CD4-positive, alpha-beta T cell (primary cell): ENCODE measurements around the gene LTN1. TPM values are rescaled to one million over a fixed set of nuclear protein-coding genes. Genes with fewer than 3 reads are reported as not detected.

ENCODE experiments used
- ATAC-seq: fragments of 200-7000 bp; cut with Tn5 transposase; one replicate; pipeline ENCODE4 v1.10.0; 2022; ENCODE audit warnings: mild to moderate bottlenecking; ENCODE audit not compliant: poor library complexity
- CTCF ChIA-PET: fragments of 350-600 bp; sonication (Branson Sonifier 250); formaldehyde crosslinking; loops from one replicate; lab custom pipeline; 2021; ENCODE audit warnings: antibody characterized with exemption, inconsistent platforms; lab: Charles Lee
- POLR2A ChIA-PET: fragments of 350-600 bp; sonication (Branson Sonifier 250); formaldehyde crosslinking; loops from one replicate; lab custom pipeline; 2021; ENCODE audit warnings: antibody characterized with exemption, inconsistent platforms; lab: Charles Lee
- DNase-seq, 14 experiments: peaks; one replicate each; pipeline ENCODE4 v3.0.0-alpha.2; 2013 to 2020; ENCODE audit warnings: mixed read lengths in 2 of 14
- H3K27ac ChIP-seq, 2 donors: one replicate each; pipeline versions ENCODE4 v1.5.1 to v1.7.0; 2013; ENCODE audit warnings: low read length in 2 of 2, low read depth in 1 of 2, mild to moderate bottlenecking in 1 of 2
- H3K27me3 ChIP-seq, 2 experiments: 1 replicate in 1 of 2; 2 replicates in 1 of 2; pipeline versions ENCODE4 v1.6.1 to v1.7.0; 2013; ENCODE audit warnings: low read length in 2 of 2, control low read depth in 1 of 2, mild to moderate bottlenecking in 1 of 2, moderate library complexity in 1 of 2; ENCODE audit not compliant: insufficient read depth in 2 of 2, control insufficient read depth in 1 of 2
- H3K36me3 ChIP-seq: one replicate; pipeline ENCODE4 v1.6.1; 2013; ENCODE audit warnings: low read length, control low read depth; ENCODE audit not compliant: insufficient read depth
- H3K4me1 ChIP-seq: one replicate; pipeline ENCODE4 v1.6.1; 2013; ENCODE audit warnings: low read length, control low read depth; ENCODE audit not compliant: insufficient read depth
- H3K4me3 ChIP-seq: one replicate; pipeline ENCODE4 v1.5.1; 2013; ENCODE audit warnings: mild to moderate bottlenecking, low read length, moderate library complexity
- H3K9me3 ChIP-seq, 2 experiments: 1 replicate in 1 of 2; 2 replicates in 1 of 2; pipeline versions ENCODE4 v1.6.1 to v1.7.0; 2013; ENCODE audit warnings: low read length in 2 of 2, mild to moderate bottlenecking in 2 of 2, control low read depth in 1 of 2, moderate library complexity in 1 of 2; ENCODE audit not compliant: control insufficient read depth in 1 of 2, insufficient read depth in 1 of 2
- H3K27ac Mint-ChIP-seq: one replicate; pipeline ENCODE4 v1.8.0; 2020; ENCODE audit warnings: mixed read lengths
- H3K27me3 Mint-ChIP-seq: one replicate; pipeline ENCODE4 v1.8.0; 2021; ENCODE audit warnings: mixed read lengths
- H3K36me3 Mint-ChIP-seq: one replicate; pipeline ENCODE4 v1.8.0; 2021; ENCODE audit warnings: low read depth, mixed read lengths
- H3K4me1 Mint-ChIP-seq: one replicate; pipeline ENCODE4 v1.8.0; 2021; ENCODE audit warnings: low read depth, mixed read lengths
- H3K4me3 Mint-ChIP-seq: one replicate; pipeline ENCODE4 v1.8.0; 2020; ENCODE audit warnings: mild to moderate bottlenecking, mixed read lengths
- H3K9me3 Mint-ChIP-seq: one replicate; pipeline ENCODE4 v1.8.0; 2020; ENCODE audit warnings: mixed read lengths
- intact Hi-C, 2 experiments: fragments of 100-400 bp; cut with DNase I in 1 of 2; cut with micrococcal nuclease in 1 of 2; formaldehyde crosslinking; loops; one replicate each; pipeline versions ENCODE4 v1.15.1 to v1.9.0; 2023 to 2025; cut with DNase I, micrococcal nuclease
- polyA plus RNA-seq, 2 donors: library from polyadenylated mRNA; unstranded; fragments of 120-200 nt; gene quantifications; one replicate each; pipeline ENCODE4 v1.2.1, GENCODE V29; 2013
- total RNA-seq, 174 experiments: library from RNA in 2 of 174; stranded (reverse) in 2 of 174; gene quantifications; one replicate each; pipeline ENCODE4 v1.2.3 and lab custom pipeline; 2021 to 2026
- TF ChIP-seq, protein P1 (sequence below): fragments of 200-600 bp; IDR thresholded peaks from one replicate; pipeline ENCODE4 v1.8.0; 2022; ENCODE audit warnings: antibody characterized with exemption, mild to moderate bottlenecking

LTN1 gene
- total RNA-seq (10 to 100 TPM; 23.6 to 24.3 TPM), total RNA-seq (lab: John Stamatoyannopoulos, UW) (68.7 to 167 (median 123) reads per million in 172 experiments)
- polyA plus RNA-seq (2013, experiment 1 of 2) = 25.0 TPM
- 27.0 TPM for polyA plus RNA-seq (2013, experiment 2 of 2)

DNA sequence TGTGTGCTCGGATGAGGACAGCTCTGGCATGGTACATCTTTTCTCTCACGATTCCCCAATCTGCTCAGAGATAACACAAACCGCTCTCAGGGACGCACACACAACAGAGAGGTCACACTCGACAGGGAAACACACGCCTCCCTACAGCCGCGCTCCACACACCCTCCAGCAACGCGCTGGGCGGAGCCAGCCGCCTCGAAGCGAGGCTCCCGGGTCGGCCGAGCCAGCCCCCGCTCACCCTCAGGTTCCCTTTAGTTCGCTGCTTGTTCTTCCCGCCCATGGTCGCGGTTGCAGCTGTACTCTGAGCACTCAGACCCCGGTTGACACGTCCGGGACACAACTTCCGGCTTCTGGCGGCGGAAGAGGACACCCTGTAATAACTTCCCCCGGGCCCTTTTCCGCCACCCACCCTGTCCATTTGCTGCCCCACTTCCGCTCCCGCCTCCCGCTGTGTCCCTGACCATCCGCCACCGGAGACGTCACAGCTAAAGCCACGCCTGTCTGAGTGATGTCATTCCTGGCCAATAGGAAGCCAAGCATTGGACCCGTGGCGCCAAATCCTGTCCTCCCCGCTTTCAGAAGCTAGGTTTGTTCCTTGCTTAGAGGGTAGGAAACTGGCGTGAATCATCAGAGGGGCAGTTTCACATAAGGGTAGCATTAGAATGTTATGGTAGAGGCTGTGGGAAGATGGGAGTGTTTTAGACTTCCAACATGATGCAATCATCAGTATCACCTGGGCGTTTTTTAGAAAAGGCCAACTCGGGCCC is at the start of gene LTN1:
LTN1 (minus strand) TSS at position 352 of the 767 bp plus-strand sequence; CDS start at position 280, 72 bp downstream.
- Mint-ChIP-seq H3K27me3 (no peaks in the 10 kb centered on the region), H3K4me3 (peak within 1 kb of the TSS; percentile 97), H3K27ac (peak within 1 kb of the TSS; percentile 91), H3K36me3 (peaks cover 29% of the 10 kb centered on the region), H3K9me3 (no peaks in the 10 kb centered on the region), H3K4me1 (peaks cover 39% of the 10 kb centered on the region)
- intact Hi-C loops = loop anchor here (1.0 to 10.0 kb wide), 10 partner anchors 9 to 306 kb away; partner anchors contain the start of genes BACH1 (in 2 of the 2), CCT8 (in 2 of the 2) and USP16 (in 1 of the 2)
- no peaks in the 10 kb centered on the region for H3K36me3 ChIP-seq
- peak within 1 kb of the TSS; percentile 95 for H3K4me3 ChIP-seq
- ChIA-PET POLR2A (interaction anchor here (1.0 to 3.4 kb wide), 14 partner anchors 10 to 457 kb away, joined by 3 to 164 read pairs (median 6); partner anchors contain the start of genes CCT8, RWDD2B and USP16), CTCF (interaction anchor here (1.1 to 4.5 kb wide), 4 partner anchors 10 to 84 kb away, joined by 3 to 23 read pairs (median 3); partner anchors contain the start of gene USP16)
- no peaks in the 10 kb centered on the region for H3K27me3 ChIP-seq
- H3K4me1 ChIP-seq = peaks cover 22% of the 10 kb centered on the region
- peak; percentile 97 to 100 (median 98) for DNase-seq
- ATAC-seq = peak; percentile 91
- peak within 1 kb of the TSS; percentile 75 to 94 for H3K27ac ChIP-seq
- TF ChIP-seq, protein P1, sequence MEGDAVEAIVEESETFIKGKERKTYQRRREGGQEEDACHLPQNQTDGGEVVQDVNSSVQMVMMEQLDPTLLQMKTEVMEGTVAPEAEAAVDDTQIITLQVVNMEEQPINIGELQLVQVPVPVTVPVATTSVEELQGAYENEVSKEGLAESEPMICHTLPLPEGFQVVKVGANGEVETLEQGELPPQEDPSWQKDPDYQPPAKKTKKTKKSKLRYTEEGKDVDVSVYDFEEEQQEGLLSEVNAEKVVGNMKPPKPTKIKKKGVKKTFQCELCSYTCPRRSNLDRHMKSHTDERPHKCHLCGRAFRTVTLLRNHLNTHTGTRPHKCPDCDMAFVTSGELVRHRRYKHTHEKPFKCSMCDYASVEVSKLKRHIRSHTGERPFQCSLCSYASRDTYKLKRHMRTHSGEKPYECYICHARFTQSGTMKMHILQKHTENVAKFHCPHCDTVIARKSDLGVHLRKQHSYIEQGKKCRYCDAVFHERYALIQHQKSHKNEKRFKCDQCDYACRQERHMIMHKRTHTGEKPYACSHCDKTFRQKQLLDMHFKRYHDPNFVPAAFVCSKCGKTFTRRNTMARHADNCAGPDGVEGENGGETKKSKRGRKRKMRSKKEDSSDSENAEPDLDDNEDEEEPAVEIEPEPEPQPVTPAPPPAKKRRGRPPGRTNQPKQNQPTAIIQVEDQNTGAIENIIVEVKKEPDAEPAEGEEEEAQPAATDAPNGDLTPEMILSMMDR = no peak
- no peaks in the 10 kb centered on the region for H3K9me3 ChIP-seq

- Histone ChIP-seq H3K27ac (no peak overlapping the region), H3K36me3 (peaks cover 94% of the 10 kb centered on the region), H3K4me3 (no peak overlapping the region), H3K27me3 (no peaks in the 10 kb centered on the region), H3K4me1 (no peaks in the 10 kb centered on the region), H3K9me3 (no peaks in the 10 kb centered on the region)
- POLR2A ChIA-PET = no interaction called here
- DNase-seq (no peak), ATAC-seq (no peak)
- Mint-ChIP-seq H3K4me1 (peaks cover 31% of the 10 kb centered on the region), H3K36me3 (peaks cover 92% of the 10 kb centered on the region), H3K9me3 (no peaks in the 10 kb centered on the region), H3K27ac (no peak overlapping the region), H3K4me3 (no peak overlapping the region), H3K27me3 (no peaks in the 10 kb centered on the region)
- TF ChIP-seq, protein P1 = no peak
- intact Hi-C loops = no loop called here
- CTCF ChIA-PET = no interaction called here
Observed at GRCh38 chr21:29034678-29035077, 42.0 kb upstream of the LTN1 start.

- intact Hi-C loops = no loop called here
- ATAC-seq (no peak), DNase-seq (no peak)
- peaks cover 34% of the 10 kb centered on the region for H3K4me1 Mint-ChIP-seq
- peaks cover 89% of the 10 kb centered on the region for H3K36me3 Mint-ChIP-seq
- Histone ChIP-seq H3K4me3 (no peak overlapping the region), H3K36me3 (peaks cover 92% of the 10 kb centered on the region), H3K27ac (no peak overlapping the region), H3K9me3 (no peaks in the 10 kb centered on the region), H3K27me3 (no peaks in the 10 kb centered on the region), H3K4me1 (no peaks in the 10 kb centered on the region)
- no peaks in the 10 kb centered on the region for H3K27me3 Mint-ChIP-seq
- no peak overlapping the region for H3K4me3 Mint-ChIP-seq
- no peaks in the 10 kb centered on the region for H3K9me3 Mint-ChIP-seq
- POLR2A ChIA-PET = interaction anchor here (1.6 to 2.0 kb wide), 2 partner anchors 9 to 31 kb away, joined by 7 to 9 read pairs; partner anchors contain the start of gene USP16
- CTCF ChIA-PET = no interaction called here
- TF ChIP-seq, protein P1 = no peak
- H3K27ac Mint-ChIP-seq = no peak overlapping the region
Observed at GRCh38 chr21:29033871-29034270, 41.2 kb upstream of the LTN1 start.
